Epithelial cell of proximal tubule (primary cell): ENCODE data around the gene WDR6. TPM values are rescaled to one million over a fixed set of nuclear protein-coding genes. Genes with fewer than 3 reads are reported as not detected.

ENCODE experiments used
- DNase-seq: peaks from one replicate; pipeline ENCODE4 v3.0.0-alpha.2; 2011; ENCODE audit warnings: low read depth
- H3K4me3 ChIP-seq: 2 replicates; pipeline ENCODE4 v1.5.1; 2011; ENCODE audit warnings: low read depth, mild to moderate bottlenecking, low read length
- total RNA-seq: library from RNA; depleted of rRNA; stranded (reverse); fragments of >200 nt; gene quantifications from 2 replicates; pipeline ENCODE4 v1.2.3, GENCODE V29; 2015
- TF ChIP-seq, protein P1 (sequence below): conservative IDR thresholded peaks from 2 replicates; pipeline ENCODE4 v1.5.1; 2012; ENCODE audit warnings: low read depth, mild to moderate bottlenecking, low read length

Gene WDR6
- total RNA-seq, 1 donor from 2014 or later, result 99.5 TPM

GRCh38 chr3:48983096-48983495, 24.1 kb upstream of the WDR6 start:
- TF ChIP-seq, protein P1, sequence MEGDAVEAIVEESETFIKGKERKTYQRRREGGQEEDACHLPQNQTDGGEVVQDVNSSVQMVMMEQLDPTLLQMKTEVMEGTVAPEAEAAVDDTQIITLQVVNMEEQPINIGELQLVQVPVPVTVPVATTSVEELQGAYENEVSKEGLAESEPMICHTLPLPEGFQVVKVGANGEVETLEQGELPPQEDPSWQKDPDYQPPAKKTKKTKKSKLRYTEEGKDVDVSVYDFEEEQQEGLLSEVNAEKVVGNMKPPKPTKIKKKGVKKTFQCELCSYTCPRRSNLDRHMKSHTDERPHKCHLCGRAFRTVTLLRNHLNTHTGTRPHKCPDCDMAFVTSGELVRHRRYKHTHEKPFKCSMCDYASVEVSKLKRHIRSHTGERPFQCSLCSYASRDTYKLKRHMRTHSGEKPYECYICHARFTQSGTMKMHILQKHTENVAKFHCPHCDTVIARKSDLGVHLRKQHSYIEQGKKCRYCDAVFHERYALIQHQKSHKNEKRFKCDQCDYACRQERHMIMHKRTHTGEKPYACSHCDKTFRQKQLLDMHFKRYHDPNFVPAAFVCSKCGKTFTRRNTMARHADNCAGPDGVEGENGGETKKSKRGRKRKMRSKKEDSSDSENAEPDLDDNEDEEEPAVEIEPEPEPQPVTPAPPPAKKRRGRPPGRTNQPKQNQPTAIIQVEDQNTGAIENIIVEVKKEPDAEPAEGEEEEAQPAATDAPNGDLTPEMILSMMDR, result no peak
- no peak overlapping the region for H3K4me3 ChIP-seq

GRCh38 chr3:48984663-48985062, 22.5 kb upstream of the WDR6 start:
- H3K4me3 ChIP-seq, result no peak overlapping the region
- DNase-seq, result no peak
- TF ChIP-seq, protein P1, result no peak

More at GRCh38 chr3:48983096-48983495, 24.1 kb upstream of the WDR6 start:
- no peak for DNase-seq

GRCh38 chr3:48985831-48986376, 21.3 kb upstream of the WDR6 start:
- TF ChIP-seq, protein P1, result no peak
- no peak for DNase-seq
- no peak overlapping the region for H3K4me3 ChIP-seq

DNA sequence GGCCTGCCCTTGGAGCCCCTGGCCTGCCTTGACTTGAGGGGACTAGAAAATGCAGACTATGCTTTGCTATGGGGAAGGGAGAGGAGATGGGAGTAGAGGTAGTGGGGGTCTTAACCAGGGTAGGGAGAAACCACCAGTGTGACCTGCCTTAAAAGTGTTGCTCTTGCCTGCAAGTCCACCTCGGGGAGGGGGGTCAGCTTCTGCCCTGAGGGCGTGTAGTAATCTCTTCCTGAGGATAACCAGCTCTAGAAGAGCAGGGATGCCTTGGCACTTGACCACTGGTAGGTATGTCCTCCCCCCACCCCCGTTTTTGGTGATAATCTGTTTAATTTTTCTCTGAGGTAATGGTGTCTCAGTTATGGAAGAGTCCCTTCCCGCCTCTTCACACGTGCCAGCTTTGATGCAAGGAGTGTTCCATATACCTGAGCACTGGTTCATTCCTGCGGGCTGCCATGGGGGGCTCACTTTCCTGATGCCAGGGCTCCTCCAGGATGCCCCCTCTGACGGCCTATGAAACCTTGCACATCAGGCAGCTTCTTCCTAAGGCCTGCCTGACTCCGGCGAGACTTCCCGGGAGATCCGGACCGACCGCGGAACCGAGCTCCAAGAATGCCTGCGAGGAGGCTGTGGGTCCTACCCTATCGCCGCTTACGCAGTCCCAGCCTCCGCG, 17.9 kb upstream of the WDR6 start:
- TF ChIP-seq, protein P1, result no peak
- peak overlapping the region; percentile 90 for H3K4me3 ChIP-seq
- no peak for DNase-seq

DNA sequence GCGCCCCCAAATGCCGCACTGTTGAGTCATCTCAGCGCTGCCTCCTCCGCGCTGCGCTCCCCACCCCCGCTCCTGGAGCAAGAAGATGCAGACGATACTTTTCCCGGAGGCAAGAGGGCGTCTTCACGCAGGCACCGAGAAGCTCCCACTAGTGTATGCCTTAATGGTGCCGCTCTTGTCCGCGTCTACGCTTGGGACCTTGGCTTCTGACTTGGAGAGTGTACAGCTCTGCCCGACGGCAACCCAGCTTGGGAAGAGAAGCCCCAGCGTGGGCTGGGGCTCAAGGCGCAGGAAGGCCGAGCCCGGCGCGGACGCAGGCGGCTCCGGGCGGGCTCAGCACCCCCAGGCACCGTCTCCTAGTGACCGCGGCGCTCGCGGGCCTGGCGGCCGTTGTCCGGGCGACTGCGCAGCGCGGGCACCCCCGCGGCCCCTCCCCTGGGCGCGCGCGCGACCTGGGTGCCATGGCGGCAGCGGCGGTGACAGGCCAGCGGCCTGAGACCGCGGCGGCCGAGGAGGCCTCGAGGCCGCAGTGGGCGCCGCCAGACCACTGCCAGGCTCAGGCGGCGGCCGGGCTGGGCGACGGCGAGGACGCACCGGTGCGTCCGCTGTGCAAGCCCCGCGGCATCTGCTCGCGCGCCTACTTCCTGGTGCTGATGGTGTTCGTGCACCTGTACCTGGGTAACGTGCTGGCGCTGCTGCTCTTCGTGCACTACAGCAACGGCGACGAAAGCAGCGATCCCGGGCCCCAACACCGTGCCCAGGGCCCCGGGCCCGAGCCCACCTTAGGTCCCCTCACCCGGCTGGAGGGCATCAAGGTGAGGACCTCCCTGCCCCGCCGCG, 17.2 kb upstream of the WDR6 start, which contains the start of gene P4HTM:
Gene P4HTM (plus strand): TSS at position 446 of the 840 bp plus-strand sequence. CDS start 16 bp downstream, at position 462.
- DNase-seq, result no peak
- TF ChIP-seq, protein P1, result peak; percentile 34

GRCh38 chr3:48990636-48991469, 16.3 kb upstream of the WDR6 start:
- TF ChIP-seq, protein P1, result no peak
- peak overlapping the region; percentile 90 for H3K4me3 ChIP-seq
- no peak for DNase-seq

More for the DNA sequence above, 17.2 kb upstream of the WDR6 start, which contains the start of gene P4HTM:
- peak within 1 kb of the TSS; percentile 90 for H3K4me3 ChIP-seq
